HepG2 (cell line): ENCODE results near the gene TRIM25. TPM values are rescaled to one million over a fixed set of nuclear protein-coding genes. Genes with fewer than 3 reads are reported as not detected.

ENCODE experiments used
- CENPT ChIP-seq: sonication (generic); formaldehyde crosslinking; IDR thresholded peaks from 2 replicates; pipeline ENCODE4 v1.8.0; 2022; ENCODE audit warnings: low read depth, mild to moderate bottlenecking, moderate library complexity, missing genetic modification reagents
- KAT8 ChIP-seq: IDR thresholded peaks from 2 replicates; pipeline ENCODE4 v1.6.1; 2016; ENCODE audit warnings: missing genetic modification reagents, missing compliant biosample characterization
- KDM4B ChIP-seq: sonication (generic); formaldehyde crosslinking; IDR thresholded peaks from 2 replicates; pipeline ENCODE4 v1.4.0; 2020; ENCODE audit warnings: missing genetic modification reagents
- MED13 ChIP-seq: sonication (generic); formaldehyde crosslinking; IDR thresholded peaks from 2 replicates; pipeline ENCODE4 v1.5.0; 2020; ENCODE audit warnings: missing genetic modification reagents
- ZC3H13 ChIP-seq: sonication (generic); formaldehyde crosslinking; IDR thresholded peaks from 2 replicates; pipeline ENCODE4 v1.8.1; 2023; ENCODE audit warnings: mild to moderate bottlenecking, missing genetic modification reagents, moderate library complexity
- ZNF768 ChIP-seq: sonication (generic); formaldehyde crosslinking; IDR thresholded peaks from 2 replicates; pipeline ENCODE4 v1.4.0; 2020; ENCODE audit warnings: missing genetic modification reagents
- polyA plus RNA-seq, 8 experiments: library from polyadenylated mRNA; depleted of rRNA in 3 of 8; stranded (reverse) in 7 of 8; unstranded in 1 of 8; fragments of >200 nt; fragmentation: Illumina TruSeq in 4 of 8; extraction: Trizol in 4 of 8; gene quantifications; 2 replicates each; pipeline versions ENCODE4 v1.2.1 to v1.2.3, GENCODE V29; 2011 to 2016; ENCODE audit warnings: low read depth in 4 of 8, missing spikeins in 1 of 8, mixed read lengths in 1 of 8; ENCODE audit not compliant: insufficient read depth in 1 of 8
- total RNA-seq, 5 experiments: library from RNA; depleted of rRNA; stranded (reverse); fragments of >200 nt; fragmentation: Illumina TruSeq; extraction: Trizol; gene quantifications; 2 replicates each; pipeline ENCODE4 v1.2.3, GENCODE V29; 2016; ENCODE audit warnings: low read depth in 1 of 5
- TF ChIP-seq, protein P1 (sequence below): sonication (generic); formaldehyde crosslinking; conservative IDR thresholded peaks from 2 replicates; pipeline ENCODE4 v1.4.0; 2020; ENCODE audit warnings: mild to moderate bottlenecking, missing genetic modification reagents, moderate library complexity
- TF ChIP-seq, protein P2 (sequence below): IDR thresholded peaks from 2 replicates; pipeline ENCODE4 v1.4.0; 2020; ENCODE audit warnings: mild to moderate bottlenecking, missing genetic modification reagents
- TF ChIP-seq, protein P3 (sequence below): sonication (generic); formaldehyde crosslinking; IDR thresholded peaks from 2 replicates; pipeline ENCODE4 v1.5.0; 2020; ENCODE audit warnings: mild to moderate bottlenecking, missing genetic modification reagents, borderline replicate concordance
- TF ChIP-seq, protein P4 (sequence below): fragments of 450-650 bp; IDR thresholded peaks from 2 replicates; pipeline ENCODE4 v1.6.1; 2017; ENCODE audit warnings: mild to moderate bottlenecking
- TF ChIP-seq, protein P5 (sequence below): sonication (generic); formaldehyde crosslinking; IDR thresholded peaks from 2 replicates; pipeline ENCODE4 v1.4.0; 2020; ENCODE audit warnings: missing genetic modification reagents, borderline replicate concordance

TRIM25 gene
- total and polyA plus RNA-seq, 2 of the 13 experiments (the other 11 are each of a cell fraction or from before 2014, with no cell fraction given), result 30.8 to 42.2 TPM

DNA sequence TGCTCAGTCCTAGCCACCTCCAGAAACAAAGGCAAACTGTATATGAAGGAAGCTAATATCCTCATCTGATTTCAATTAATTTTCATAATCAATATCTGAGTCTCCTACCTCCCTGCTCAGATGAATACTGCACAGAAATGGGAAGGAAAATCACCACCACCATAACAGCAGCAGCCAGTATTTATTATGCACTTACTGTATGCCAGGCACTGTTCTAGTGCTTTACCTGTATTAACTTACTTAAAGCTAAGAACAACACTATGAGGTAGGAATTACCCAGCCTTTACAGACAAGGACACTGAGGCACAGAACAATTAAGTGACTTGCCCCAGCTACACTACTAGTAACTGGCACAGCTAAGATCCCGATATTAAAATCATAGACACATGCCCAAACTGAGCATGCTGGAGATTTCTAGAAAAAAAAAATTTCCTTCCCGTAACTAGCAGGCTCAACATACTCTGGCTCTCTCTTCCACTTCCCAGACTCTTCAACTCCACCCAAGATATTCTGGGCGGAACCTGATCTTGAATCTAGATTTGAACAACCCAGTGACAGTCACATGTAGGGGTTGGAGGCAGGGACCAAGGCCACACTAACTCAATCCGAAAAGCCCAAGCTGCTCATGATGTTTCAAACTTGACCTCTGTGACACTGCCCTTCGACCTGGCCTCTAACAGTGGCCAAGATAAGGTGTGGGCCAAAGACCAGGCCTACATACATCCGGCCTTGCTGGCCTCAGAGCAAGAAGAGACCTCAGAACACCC lies 3.9 kb downstream of the TRIM25 start (continued):
- 0 out of 2 replicates have a peak, but pooled peaks have one; percentile 10 for TF ChIP-seq KAT8 (CRISPR knock-in tag)
- TF ChIP-seq, protein P1, sequence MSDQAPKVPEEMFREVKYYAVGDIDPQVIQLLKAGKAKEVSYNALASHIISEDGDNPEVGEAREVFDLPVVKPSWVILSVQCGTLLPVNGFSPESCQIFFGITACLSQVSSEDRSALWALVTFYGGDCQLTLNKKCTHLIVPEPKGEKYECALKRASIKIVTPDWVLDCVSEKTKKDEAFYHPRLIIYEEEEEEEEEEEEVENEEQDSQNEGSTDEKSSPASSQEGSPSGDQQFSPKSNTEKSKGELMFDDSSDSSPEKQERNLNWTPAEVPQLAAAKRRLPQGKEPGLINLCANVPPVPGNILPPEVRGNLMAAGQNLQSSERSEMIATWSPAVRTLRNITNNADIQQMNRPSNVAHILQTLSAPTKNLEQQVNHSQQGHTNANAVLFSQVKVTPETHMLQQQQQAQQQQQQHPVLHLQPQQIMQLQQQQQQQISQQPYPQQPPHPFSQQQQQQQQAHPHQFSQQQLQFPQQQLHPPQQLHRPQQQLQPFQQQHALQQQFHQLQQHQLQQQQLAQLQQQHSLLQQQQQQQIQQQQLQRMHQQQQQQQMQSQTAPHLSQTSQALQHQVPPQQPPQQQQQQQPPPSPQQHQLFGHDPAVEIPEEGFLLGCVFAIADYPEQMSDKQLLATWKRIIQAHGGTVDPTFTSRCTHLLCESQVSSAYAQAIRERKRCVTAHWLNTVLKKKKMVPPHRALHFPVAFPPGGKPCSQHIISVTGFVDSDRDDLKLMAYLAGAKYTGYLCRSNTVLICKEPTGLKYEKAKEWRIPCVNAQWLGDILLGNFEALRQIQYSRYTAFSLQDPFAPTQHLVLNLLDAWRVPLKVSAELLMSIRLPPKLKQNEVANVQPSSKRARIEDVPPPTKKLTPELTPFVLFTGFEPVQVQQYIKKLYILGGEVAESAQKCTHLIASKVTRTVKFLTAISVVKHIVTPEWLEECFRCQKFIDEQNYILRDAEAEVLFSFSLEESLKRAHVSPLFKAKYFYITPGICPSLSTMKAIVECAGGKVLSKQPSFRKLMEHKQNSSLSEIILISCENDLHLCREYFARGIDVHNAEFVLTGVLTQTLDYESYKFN (CRISPR knock-in tag), result peak; percentile 78
- TF ChIP-seq, protein P2, sequence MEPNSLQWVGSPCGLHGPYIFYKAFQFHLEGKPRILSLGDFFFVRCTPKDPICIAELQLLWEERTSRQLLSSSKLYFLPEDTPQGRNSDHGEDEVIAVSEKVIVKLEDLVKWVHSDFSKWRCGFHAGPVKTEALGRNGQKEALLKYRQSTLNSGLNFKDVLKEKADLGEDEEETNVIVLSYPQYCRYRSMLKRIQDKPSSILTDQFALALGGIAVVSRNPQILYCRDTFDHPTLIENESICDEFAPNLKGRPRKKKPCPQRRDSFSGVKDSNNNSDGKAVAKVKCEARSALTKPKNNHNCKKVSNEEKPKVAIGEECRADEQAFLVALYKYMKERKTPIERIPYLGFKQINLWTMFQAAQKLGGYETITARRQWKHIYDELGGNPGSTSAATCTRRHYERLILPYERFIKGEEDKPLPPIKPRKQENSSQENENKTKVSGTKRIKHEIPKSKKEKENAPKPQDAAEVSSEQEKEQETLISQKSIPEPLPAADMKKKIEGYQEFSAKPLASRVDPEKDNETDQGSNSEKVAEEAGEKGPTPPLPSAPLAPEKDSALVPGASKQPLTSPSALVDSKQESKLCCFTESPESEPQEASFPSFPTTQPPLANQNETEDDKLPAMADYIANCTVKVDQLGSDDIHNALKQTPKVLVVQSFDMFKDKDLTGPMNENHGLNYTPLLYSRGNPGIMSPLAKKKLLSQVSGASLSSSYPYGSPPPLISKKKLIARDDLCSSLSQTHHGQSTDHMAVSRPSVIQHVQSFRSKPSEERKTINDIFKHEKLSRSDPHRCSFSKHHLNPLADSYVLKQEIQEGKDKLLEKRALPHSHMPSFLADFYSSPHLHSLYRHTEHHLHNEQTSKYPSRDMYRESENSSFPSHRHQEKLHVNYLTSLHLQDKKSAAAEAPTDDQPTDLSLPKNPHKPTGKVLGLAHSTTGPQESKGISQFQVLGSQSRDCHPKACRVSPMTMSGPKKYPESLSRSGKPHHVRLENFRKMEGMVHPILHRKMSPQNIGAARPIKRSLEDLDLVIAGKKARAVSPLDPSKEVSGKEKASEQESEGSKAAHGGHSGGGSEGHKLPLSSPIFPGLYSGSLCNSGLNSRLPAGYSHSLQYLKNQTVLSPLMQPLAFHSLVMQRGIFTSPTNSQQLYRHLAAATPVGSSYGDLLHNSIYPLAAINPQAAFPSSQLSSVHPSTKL (CRISPR knock-in tag), result peak; percentile 73
- TF ChIP-seq, protein P3, sequence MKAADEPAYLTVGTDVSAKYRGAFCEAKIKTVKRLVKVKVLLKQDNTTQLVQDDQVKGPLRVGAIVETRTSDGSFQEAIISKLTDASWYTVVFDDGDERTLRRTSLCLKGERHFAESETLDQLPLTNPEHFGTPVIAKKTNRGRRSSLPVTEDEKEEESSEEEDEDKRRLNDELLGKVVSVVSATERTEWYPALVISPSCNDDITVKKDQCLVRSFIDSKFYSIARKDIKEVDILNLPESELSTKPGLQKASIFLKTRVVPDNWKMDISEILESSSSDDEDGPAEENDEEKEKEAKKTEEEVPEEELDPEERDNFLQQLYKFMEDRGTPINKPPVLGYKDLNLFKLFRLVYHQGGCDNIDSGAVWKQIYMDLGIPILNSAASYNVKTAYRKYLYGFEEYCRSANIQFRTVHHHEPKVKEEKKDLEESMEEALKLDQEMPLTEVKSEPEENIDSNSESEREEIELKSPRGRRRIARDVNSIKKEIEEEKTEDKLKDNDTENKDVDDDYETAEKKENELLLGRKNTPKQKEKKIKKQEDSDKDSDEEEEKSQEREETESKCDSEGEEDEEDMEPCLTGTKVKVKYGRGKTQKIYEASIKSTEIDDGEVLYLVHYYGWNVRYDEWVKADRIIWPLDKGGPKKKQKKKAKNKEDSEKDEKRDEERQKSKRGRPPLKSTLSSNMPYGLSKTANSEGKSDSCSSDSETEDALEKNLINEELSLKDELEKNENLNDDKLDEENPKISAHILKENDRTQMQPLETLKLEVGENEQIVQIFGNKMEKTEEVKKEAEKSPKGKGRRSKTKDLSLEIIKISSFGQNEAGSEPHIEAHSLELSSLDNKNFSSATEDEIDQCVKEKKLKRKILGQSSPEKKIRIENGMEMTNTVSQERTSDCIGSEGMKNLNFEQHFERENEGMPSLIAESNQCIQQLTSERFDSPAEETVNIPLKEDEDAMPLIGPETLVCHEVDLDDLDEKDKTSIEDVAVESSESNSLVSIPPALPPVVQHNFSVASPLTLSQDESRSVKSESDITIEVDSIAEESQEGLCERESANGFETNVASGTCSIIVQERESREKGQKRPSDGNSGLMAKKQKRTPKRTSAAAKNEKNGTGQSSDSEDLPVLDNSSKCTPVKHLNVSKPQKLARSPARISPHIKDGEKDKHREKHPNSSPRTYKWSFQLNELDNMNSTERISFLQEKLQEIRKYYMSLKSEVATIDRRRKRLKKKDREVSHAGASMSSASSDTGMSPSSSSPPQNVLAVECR, result peak; percentile 59; the same call in 1 of the 2 replicates
- no peak for TF ChIP-seq ZNF768
- no peak for TF ChIP-seq CENPT (CRISPR knock-in tag)
- TF ChIP-seq, protein P4, sequence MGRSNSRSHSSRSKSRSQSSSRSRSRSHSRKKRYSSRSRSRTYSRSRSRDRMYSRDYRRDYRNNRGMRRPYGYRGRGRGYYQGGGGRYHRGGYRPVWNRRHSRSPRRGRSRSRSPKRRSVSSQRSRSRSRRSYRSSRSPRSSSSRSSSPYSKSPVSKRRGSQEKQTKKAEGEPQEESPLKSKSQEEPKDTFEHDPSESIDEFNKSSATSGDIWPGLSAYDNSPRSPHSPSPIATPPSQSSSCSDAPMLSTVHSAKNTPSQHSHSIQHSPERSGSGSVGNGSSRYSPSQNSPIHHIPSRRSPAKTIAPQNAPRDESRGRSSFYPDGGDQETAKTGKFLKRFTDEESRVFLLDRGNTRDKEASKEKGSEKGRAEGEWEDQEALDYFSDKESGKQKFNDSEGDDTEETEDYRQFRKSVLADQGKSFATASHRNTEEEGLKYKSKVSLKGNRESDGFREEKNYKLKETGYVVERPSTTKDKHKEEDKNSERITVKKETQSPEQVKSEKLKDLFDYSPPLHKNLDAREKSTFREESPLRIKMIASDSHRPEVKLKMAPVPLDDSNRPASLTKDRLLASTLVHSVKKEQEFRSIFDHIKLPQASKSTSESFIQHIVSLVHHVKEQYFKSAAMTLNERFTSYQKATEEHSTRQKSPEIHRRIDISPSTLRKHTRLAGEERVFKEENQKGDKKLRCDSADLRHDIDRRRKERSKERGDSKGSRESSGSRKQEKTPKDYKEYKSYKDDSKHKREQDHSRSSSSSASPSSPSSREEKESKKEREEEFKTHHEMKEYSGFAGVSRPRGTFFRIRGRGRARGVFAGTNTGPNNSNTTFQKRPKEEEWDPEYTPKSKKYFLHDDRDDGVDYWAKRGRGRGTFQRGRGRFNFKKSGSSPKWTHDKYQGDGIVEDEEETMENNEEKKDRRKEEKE, result no peak
- no peak for TF ChIP-seq ZC3H13 (CRISPR knock-in tag)
- 0 out of 2 replicates have a peak, but pooled peaks have one; percentile 47 for TF ChIP-seq KDM4B
- TF ChIP-seq, protein P5, sequence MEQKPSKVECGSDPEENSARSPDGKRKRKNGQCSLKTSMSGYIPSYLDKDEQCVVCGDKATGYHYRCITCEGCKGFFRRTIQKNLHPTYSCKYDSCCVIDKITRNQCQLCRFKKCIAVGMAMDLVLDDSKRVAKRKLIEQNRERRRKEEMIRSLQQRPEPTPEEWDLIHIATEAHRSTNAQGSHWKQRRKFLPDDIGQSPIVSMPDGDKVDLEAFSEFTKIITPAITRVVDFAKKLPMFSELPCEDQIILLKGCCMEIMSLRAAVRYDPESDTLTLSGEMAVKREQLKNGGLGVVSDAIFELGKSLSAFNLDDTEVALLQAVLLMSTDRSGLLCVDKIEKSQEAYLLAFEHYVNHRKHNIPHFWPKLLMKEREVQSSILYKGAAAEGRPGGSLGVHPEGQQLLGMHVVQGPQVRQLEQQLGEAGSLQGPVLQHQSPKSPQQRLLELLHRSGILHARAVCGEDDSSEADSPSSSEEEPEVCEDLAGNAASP (CRISPR knock-in tag), result peak; percentile 95
- no peak for TF ChIP-seq MED13 (CRISPR knock-in tag)
